Muscle of back (tissue), 11 donors: ENCODE data around the gene HPS5. TPM values are rescaled to one million over a fixed set of nuclear protein-coding genes. Genes with fewer than 3 reads are reported as not detected.

Experiments
- DNase-seq, 3 donors: peaks; one replicate each; pipeline versions ENCODE4 v3.0.0 to v3.0.0-alpha.2; 2013
- polyA plus RNA-seq, 10 donors: library from polyadenylated mRNA; unstranded; fragments of 120-200 nt; gene quantifications; one replicate each; pipeline ENCODE4 v1.2.1, GENCODE V29; 2013; ENCODE audit not compliant: insufficient read length in 10 of 10

Gene HPS5
- polyA plus RNA-seq, 10 donors: 8.3 to 15.4 (median 12.5) TPM

DNA sequence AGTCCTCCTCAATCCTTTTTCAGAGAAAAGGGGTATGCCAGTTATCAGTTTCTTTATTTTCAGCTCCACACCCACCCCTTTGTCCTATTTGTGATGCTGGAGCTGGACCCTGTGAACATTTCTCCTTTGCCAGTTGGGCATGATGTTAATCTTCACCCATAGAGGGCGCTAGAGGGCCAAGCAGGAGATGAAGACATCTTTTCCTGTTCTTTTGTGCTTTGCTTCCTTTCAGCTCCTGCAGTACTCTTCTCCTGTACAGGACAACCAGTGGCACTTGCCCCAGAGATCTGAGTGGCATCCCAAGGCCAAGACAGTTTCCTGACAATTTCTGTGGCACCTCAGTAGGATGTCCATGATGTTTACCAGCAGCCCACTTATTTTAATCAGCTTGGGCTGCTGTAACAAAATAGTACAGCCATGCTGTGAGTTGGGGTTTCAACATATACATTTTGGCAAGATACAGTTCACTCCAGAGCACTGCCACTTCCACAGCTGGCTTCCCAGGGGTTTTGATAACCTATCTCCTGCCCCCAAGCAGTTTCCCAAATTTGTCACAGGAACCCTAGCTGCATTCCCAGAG lies 78.1 kb downstream of the HPS5 start:
- DNase-seq: peak; percentile 24 to 45 (median 36)

DNA sequence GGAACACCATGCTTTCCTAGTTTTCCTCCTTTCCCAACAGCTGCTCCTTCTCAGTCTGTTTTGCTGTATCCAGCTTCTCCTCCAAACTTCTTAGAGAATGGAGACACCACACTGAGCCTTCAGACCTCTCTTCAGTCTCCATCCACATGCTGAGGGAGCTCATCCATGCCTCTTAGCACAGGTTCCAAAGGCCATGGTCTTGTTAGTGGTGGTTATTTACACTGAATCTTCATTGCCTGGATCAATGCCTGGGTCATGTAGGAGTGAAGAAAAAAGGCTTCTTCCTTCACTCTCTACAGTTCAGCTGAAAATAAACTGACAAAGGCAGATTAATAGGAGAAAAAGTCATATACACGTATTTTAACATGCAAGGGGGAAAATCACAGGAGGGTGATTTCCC lies 82.3 kb downstream of the HPS5 start:
- DNase-seq: no peak

DNA sequence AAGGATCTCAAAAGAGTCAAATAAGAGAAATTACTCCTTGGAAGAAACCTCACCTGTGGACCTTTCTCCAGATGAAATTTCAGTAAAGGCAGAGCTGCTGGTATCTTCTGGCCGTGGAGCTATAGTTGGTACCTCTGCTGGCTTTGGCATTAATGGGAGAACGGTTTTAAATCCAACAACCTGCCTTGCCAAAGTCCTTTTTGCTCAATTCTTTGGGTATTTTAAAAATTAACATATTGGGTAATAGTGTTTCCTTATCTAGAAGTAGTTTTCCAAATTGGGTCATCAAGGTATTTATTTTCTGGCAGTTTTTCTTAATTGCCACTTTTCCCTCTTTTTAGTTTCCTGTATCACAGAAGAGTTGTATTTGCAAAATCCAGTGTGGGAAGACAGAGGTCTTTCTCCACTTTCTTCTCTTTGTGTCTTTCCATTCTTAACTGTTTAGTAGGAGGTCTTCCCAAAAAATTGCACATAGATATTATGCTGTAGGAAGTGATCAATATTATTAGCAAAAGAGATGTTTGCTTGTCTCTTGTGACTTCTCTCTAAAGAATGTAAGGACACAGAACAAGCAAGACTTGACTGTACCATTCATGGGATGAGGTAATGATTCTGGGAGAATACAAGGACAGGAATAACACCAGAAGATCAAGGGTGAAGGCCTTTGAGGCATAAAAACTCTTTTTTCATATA lies 85.1 kb downstream of the HPS5 start, which contains the start of gene SAA4:
SAA4 (minus strand) TSS at position 139 of the 693 bp plus-strand sequence. CDS start 876 bp downstream, outside the sequence.
- DNase-seq: no peak

DNA sequence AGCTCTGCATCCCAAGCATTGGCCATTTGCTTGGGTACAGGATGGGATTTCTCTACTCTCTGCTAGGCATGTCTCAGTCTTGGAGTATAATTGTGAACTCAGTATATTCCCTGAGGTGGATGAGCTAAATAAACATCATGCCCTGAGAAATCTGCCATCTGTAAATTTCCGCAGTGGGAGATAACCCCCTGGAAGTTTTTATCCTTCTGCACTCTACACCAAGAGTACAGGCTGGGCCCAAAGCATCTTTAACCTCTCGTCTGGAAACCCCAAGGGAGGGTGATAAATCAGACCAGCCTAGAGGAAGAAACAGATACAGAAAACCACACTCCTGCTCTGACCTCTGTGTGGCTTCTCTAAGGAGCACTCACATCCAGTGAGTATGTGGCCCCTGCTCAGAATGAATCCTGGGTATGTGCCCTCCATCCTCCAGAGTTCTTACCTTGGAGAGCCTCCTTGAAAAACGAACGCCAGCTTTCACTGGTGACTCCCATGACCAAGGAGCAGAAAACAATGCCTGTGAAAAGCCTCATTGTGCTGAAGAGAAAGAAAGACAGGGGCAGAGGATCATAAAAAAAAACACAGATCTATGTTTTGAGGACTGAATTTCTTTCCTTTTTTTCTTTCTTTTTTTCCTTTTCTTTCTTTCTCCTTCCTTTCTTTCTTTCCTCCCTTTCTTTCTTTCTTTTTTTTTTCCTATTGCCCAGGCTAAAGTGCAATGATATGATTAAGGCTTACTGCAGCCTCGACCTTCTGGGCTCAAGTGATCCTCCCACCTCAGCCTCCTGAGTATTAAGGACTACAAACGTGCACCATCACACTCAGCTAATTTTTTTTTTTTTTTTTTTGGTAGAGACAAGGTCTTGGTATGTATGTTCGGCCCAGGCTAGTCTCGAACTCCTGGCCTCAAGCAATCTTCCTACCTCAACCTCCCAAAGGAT lies 86.3 kb downstream of the HPS5 start:
- DNase-seq: no peak

- no peak for DNase-seq
Measured at GRCh38 chr11:18233912-18234311, 88.0 kb downstream of the HPS5 start.

- DNase-seq: no peak
Measured at GRCh38 chr11:18230859-18231258, 91.1 kb downstream of the HPS5 start.

GRCh38 chr11:18229501-18229900 lies 92.4 kb downstream of the HPS5 start:
- no peak for DNase-seq

Other genes with a start within 250 kb of the HPS5 start
- gene SAAL1, start 216.1 kb downstream of the HPS5 start, polyA plus RNA-seq: 10 to 100 TPM; 10.8 to 25.1 (median 14.9) TPM
- gene MRGPRX3, start 189.6 kb downstream of the HPS5 start, polyA plus RNA-seq: not detected
- gene MRGPRX4, start 149.3 kb downstream of the HPS5 start, polyA plus RNA-seq: not detected
- not detected for gene SAA4, start 85.3 kb downstream of the HPS5 start, polyA plus RNA-seq
- gene SAA2, start 73.5 kb downstream of the HPS5 start, polyA plus RNA-seq: not detected
- not detected for gene SAA1, start 55.9 kb downstream of the HPS5 start, polyA plus RNA-seq
- 10 to 100 TPM; 23.4 to 50.4 (median 36.3) TPM for gene GTF2H1, start 427 bp upstream of the HPS5 start, polyA plus RNA-seq
- gene LDHA, start 72.4 kb upstream of the HPS5 start, polyA plus RNA-seq: 100 to 1,000 TPM; 523 to 867 (median 649) TPM
- gene LDHC, start 90.2 kb upstream of the HPS5 start, polyA plus RNA-seq: 1 to 10 TPM in 2 of 10 donors, under 1 TPM in 1, not detected in 7; 0.76 to 1.3 (median 1.1) TPM
- under 1 TPM; 0.10 to 0.40 (median 0.26) TPM for gene LDHAL6A, start 133.7 kb upstream of the HPS5 start, polyA plus RNA-seq
- 100 to 1,000 TPM in 5 of 10 donors, 10 to 100 TPM in 5; 90.7 to 112 (median 101) TPM for gene TSG101, start 204.8 kb upstream of the HPS5 start, polyA plus RNA-seq